Measurements from ENCODE around the gene ZC3H14. TPM values are rescaled to one million over a fixed set of nuclear protein-coding genes. Genes with fewer than 3 reads are reported as not detected.

ZC3H14 gene
- total RNA-seq, 1 donor from 2014 or later = 38.7 TPM

GRCh38 chr14:88614218-88614907 lies 51.5 kb downstream of the ZC3H14 start:
- Mint-ChIP-seq H3K27ac (no peak overlapping the region), H3K27me3 (no peaks in the 10 kb centered on the region), H3K36me3 (ENCODE audit: low read depth) (peaks cover 56% of the 10 kb centered on the region), H3K4me1 (peaks cover 17% of the 10 kb centered on the region), H3K4me3 (no peak overlapping the region), H3K9me3 (no peaks in the 10 kb centered on the region)
- intact Hi-C loops (cut with micrococcal nuclease) = no loop called here
- ChIA-PET CTCF (no interaction called here), POLR2A (no interaction called here)
- no peak for DNase-seq
- TF ChIP-seq CTCF (IDR thresholded peaks at IDR 0.05) = no peak
- no peak for ATAC-seq (ENCODE audit: low read depth)

GRCh38 chr14:88616697-88617096 lies 53.9 kb downstream of the ZC3H14 start:
- no peak for ATAC-seq (ENCODE audit: low read depth)
- Mint-ChIP-seq H3K4me1 (peaks cover 16% of the 10 kb centered on the region), H3K9me3 (no peaks in the 10 kb centered on the region), H3K36me3 (ENCODE audit: low read depth) (peaks cover 40% of the 10 kb centered on the region), H3K27ac (no peak overlapping the region), H3K4me3 (no peak overlapping the region), H3K27me3 (no peaks in the 10 kb centered on the region)
- ChIA-PET CTCF (no interaction called here), POLR2A (no interaction called here)
- no peak for DNase-seq
- intact Hi-C loops (cut with micrococcal nuclease) = no loop called here
- TF ChIP-seq CTCF (IDR thresholded peaks at IDR 0.05) = no peak

- TF ChIP-seq CTCF (IDR thresholded peaks at IDR 0.05) = no peak
- Mint-ChIP-seq H3K27me3 (no peaks in the 10 kb centered on the region), H3K4me1 (peaks cover 14% of the 10 kb centered on the region), H3K36me3 (ENCODE audit: low read depth) (peaks cover 40% of the 10 kb centered on the region), H3K27ac (no peak overlapping the region), H3K4me3 (no peak overlapping the region), H3K9me3 (no peaks in the 10 kb centered on the region)
- DNase-seq (no peak), ATAC-seq (ENCODE audit: low read depth) (no peak)
- intact Hi-C loops (cut with micrococcal nuclease) = no loop called here
- ChIA-PET POLR2A (no interaction called here), CTCF (no interaction called here)
Measured at GRCh38 chr14:88617479-88617878, 54.6 kb downstream of the ZC3H14 start.

GRCh38 chr14:88618476-88618875 lies 55.6 kb downstream of the ZC3H14 start:
- Mint-ChIP-seq H3K27me3 (no peaks in the 10 kb centered on the region), H3K4me3 (no peak overlapping the region), H3K27ac (no peak overlapping the region), H3K4me1 (peaks cover 7% of the 10 kb centered on the region), H3K36me3 (ENCODE audit: low read depth) (peaks cover 34% of the 10 kb centered on the region), H3K9me3 (no peaks in the 10 kb centered on the region)
- CTCF ChIA-PET = no interaction called here
- no peak for TF ChIP-seq CTCF (IDR thresholded peaks at IDR 0.05)
- ATAC-seq (ENCODE audit: low read depth) (no peak), DNase-seq (no peak)
- intact Hi-C loops (cut with micrococcal nuclease) = no loop called here
- POLR2A ChIA-PET = no interaction called here

GRCh38 chr14:88621100-88621499 lies 58.3 kb downstream of the ZC3H14 start:
- Mint-ChIP-seq H3K4me1 (no peaks in the 10 kb centered on the region), H3K27ac (no peak overlapping the region), H3K9me3 (no peaks in the 10 kb centered on the region), H3K27me3 (no peaks in the 10 kb centered on the region), H3K36me3 (ENCODE audit: low read depth) (peaks cover 25% of the 10 kb centered on the region), H3K4me3 (no peak overlapping the region)
- intact Hi-C loops (cut with micrococcal nuclease) = no loop called here
- CTCF ChIA-PET = no interaction called here
- ATAC-seq (ENCODE audit: low read depth) = no peak
- POLR2A ChIA-PET = no interaction called here
- DNase-seq = no peak
- no peak for TF ChIP-seq CTCF (IDR thresholded peaks at IDR 0.05)

Data from activated B cell treated with CpG ODN at 0.5 μM for 24 hours (primary cell).